DOHH2 (cell line): Measurements from ENCODE around the gene FBXW7.

Experiments used
- H3F3A ChIP-seq: fragments of 200-600 bp; sonication (generic), shearing (Covaris generic); 2 replicates; pipeline ENCODE4 v1.6.0; 2016; ENCODE audit warnings: antibody characterized with exemption, mild to moderate bottlenecking; ENCODE audit not compliant: control insufficient read depth, insufficient read depth
- H3K27ac ChIP-seq: fragments of 200-600 bp; sonication (generic); 2 replicates; pipeline ENCODE4 v1.5.1; 2014; ENCODE audit warnings: low read depth, mild to moderate bottlenecking, low read length, moderate library complexity
- H3K27me3 ChIP-seq: fragments of 200-600 bp; sonication (generic); 2 replicates; pipeline ENCODE4 v1.6.1; 2014; ENCODE audit warnings: mild to moderate bottlenecking, low read length, mixed read lengths; ENCODE audit not compliant: control insufficient read depth
- H3K36me3 ChIP-seq: fragments of 200-600 bp; sonication (generic); 2 replicates; pipeline ENCODE4 v1.6.1; 2014; ENCODE audit warnings: mild to moderate bottlenecking, low read length, moderate library complexity, mixed read lengths; ENCODE audit not compliant: control insufficient read depth
- H3K4me1 ChIP-seq: fragments of 200-600 bp; sonication (generic); 2 replicates; pipeline ENCODE4 v1.6.1; 2014; ENCODE audit warnings: mild to moderate bottlenecking, low read length, mixed read lengths; ENCODE audit not compliant: control insufficient read depth
- H3K4me2 ChIP-seq: fragments of 200-600 bp; sonication (generic); 2 replicates; pipeline ENCODE4 v1.6.0; 2014; ENCODE audit warnings: mild to moderate bottlenecking, low read length, moderate library complexity
- H3K4me3 ChIP-seq: fragments of 200-600 bp; sonication (generic); 2 replicates; pipeline ENCODE4 v1.5.1; 2014; ENCODE audit warnings: mild to moderate bottlenecking, low read length, mixed read lengths
- H3K79me2 ChIP-seq: fragments of 200-600 bp; sonication (generic); 2 replicates; pipeline ENCODE4 v1.6.1; 2014; ENCODE audit warnings: mild to moderate bottlenecking, low read length, mixed read lengths; ENCODE audit not compliant: control insufficient read depth
- H3K9me2 ChIP-seq: fragments of 200-600 bp; sonication (generic); replicated peaks from 2 replicates; pipeline ENCODE4 v1.6.1; 2014; ENCODE audit warnings: mild to moderate bottlenecking, low read length, mixed read lengths; ENCODE audit not compliant: control insufficient read depth
- H3K9me3 ChIP-seq: fragments of 200-600 bp; sonication (generic); 2 replicates; pipeline ENCODE4 v1.6.1; 2014; ENCODE audit warnings: antibody characterized with exemption, low read length, mixed read lengths; ENCODE audit not compliant: control insufficient read depth, insufficient read depth
- H4K20me1 ChIP-seq: fragments of 200-600 bp; sonication (generic); 2 replicates; pipeline ENCODE4 v1.6.0; 2014; ENCODE audit warnings: low read depth, mild to moderate bottlenecking, antibody characterized with exemption, low read length, moderate library complexity; ENCODE audit not compliant: control insufficient read depth, insufficient read depth
- CTCF ChIP-seq: fragments of 200-600 bp; sonication (generic); IDR thresholded peaks from one replicate; pipeline ENCODE4 v1.5.1; 2014; ENCODE audit warnings: antibody characterized with exemption, mild to moderate bottlenecking, low read depth, low read length; ENCODE audit not compliant: poor library complexity, severe bottlenecking
- EZH2phosphoT487 ChIP-seq: fragments of 200-600 bp; sonication (generic); IDR thresholded peaks from 2 replicates; pipeline ENCODE4 v1.6.1; 2017; ENCODE audit warnings: borderline replicate concordance, mild to moderate bottlenecking, antibody characterized with exemption, low read length, moderate library complexity, mixed read lengths

FBXW7 gene

GRCh38 chr4:152494020-152494419, 41.9 kb downstream of the FBXW7 start:
- no peaks in the 10 kb centered on the region for H3K9me2 ChIP-seq
- H3K4me3 ChIP-seq = no peak overlapping the region
- TF ChIP-seq CTCF (no peak), EZH2phosphoT487 (no peak)
- no peaks in the 10 kb centered on the region for H3K36me3 ChIP-seq
- H3K27ac ChIP-seq = no peak overlapping the region
- no peaks in the 10 kb centered on the region for H3F3A ChIP-seq
- H3K9me3 ChIP-seq = no peaks in the 10 kb centered on the region
- H3K4me2 ChIP-seq = no peak overlapping the region
- no peaks in the 10 kb centered on the region for H3K27me3 ChIP-seq
- no peaks in the 10 kb centered on the region for H4K20me1 ChIP-seq
- no peaks in the 10 kb centered on the region for H3K4me1 ChIP-seq
- peaks cover 98% of the 10 kb centered on the region for H3K79me2 ChIP-seq

- Histone ChIP-seq H3K4me1 (no peaks in the 10 kb centered on the region), H3K36me3 (no peaks in the 10 kb centered on the region), H3K9me2 (no peaks in the 10 kb centered on the region), H3K79me2 (peaks cover 90% of the 10 kb centered on the region), H3K9me3 (no peaks in the 10 kb centered on the region), H3K4me3 (no peak overlapping the region), H3K27me3 (no peaks in the 10 kb centered on the region), H3F3A (no peaks in the 10 kb centered on the region), H3K27ac (no peak overlapping the region), H4K20me1 (no peaks in the 10 kb centered on the region), H3K4me2 (no peak overlapping the region)
- no peak for TF ChIP-seq CTCF
- no peak for TF ChIP-seq EZH2phosphoT487
These were observed 47.6 kb downstream of the FBXW7 start for GRCh38 chr4:152488246-152488645.

- no peaks in the 10 kb centered on the region for H3K27me3 ChIP-seq
- no peaks in the 10 kb centered on the region for H4K20me1 ChIP-seq
- H3K9me2 ChIP-seq = no peaks in the 10 kb centered on the region
- TF ChIP-seq EZH2phosphoT487 = no peak
- TF ChIP-seq CTCF = no peak
- H3K4me2 ChIP-seq = no peak overlapping the region
- no peaks in the 10 kb centered on the region for H3K4me1 ChIP-seq
- no peak overlapping the region for H3K27ac ChIP-seq
- H3F3A ChIP-seq = no peaks in the 10 kb centered on the region
- no peak overlapping the region for H3K4me3 ChIP-seq
- 0 out of 2 replicates have a peak, but pooled peaks cover under 1% of the 10 kb centered on the region for H3K9me3 ChIP-seq
- peaks cover 84% of the 10 kb centered on the region for H3K79me2 ChIP-seq
- H3K36me3 ChIP-seq = peaks cover 5% of the 10 kb centered on the region
These were observed 49.2 kb downstream of the FBXW7 start for GRCh38 chr4:152486429-152487389.
